GM10248 (cell line): ENCODE data around the gene HDAC4.

Experiments
- CTCF ChIA-PET: fragments of 300-600 bp; sonication (Branson Sonifier 250); formaldehyde crosslinking; extraction: SDS; loops from one replicate; lab custom pipeline; 2021; ENCODE audit warnings: antibody characterized with exemption; lab: Yijun Ruan, JAX
- POLR2A ChIA-PET: fragments of 350-650 bp; sonication (Branson Sonifier 250); formaldehyde crosslinking; extraction: SDS; loops from one replicate; lab custom pipeline; 2020; ENCODE audit warnings: antibody characterized with exemption; lab: Yijun Ruan, JAX
- DNase-seq: peaks from one replicate; pipeline ENCODE4 v3.0.0; 2012; ENCODE audit errors: extremely low spot score
- TF ChIP-seq, protein P1 (sequence below): IDR thresholded peaks from 2 replicates; pipeline ENCODE4 v1.5.1; 2012; ENCODE audit warnings: mild to moderate bottlenecking, low read depth; ENCODE audit errors: extremely low read depth, missing control alignments, control extremely low read depth

HDAC4 gene

DNA sequence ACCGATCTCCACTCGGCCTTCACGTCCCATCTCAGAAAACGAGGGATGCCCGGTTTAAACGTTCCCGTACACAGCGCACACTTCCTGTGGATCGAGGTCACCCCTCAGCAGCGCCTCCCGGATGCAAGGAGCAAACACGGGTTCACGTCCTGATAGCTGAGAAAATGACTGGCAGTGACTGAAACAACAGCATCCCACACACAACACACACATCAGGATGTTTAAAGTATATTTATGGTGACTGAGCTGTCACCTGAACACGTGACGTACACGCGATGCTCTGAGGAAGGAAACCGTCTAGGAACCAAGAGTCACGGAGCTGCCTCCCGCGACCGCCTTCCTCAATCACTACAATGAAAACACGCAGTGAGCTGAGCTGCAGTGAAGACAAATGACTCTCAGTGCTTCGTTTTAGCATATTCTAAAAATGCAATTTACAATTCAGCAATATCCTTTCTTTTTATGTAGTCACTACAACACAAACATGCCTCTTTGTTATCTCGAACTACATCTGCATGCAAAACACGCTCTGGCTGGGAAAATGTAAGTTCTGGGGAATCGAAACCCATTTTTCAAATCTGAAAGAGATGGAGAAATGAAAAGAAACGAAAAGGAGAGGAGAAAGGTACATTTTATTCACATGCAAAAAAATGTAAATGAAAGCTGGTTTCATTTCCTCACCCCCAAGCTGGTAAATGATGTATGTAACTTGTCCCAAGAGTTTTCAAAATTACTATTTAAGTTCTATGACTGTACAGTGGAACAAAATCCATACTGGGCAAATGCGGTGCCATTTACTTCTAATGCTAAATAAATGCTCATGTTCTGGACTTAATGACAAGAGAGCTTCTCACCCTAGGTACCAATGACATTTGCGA is 19.8 kb downstream of the HDAC4 start:
- POLR2A ChIA-PET, result interaction anchor here (0.6 to 1.0 kb wide), 2 partner anchors 20 to 48 kb away, joined by 3 to 5 read pairs; partner anchors contain the start of gene HDAC4
- CTCF ChIA-PET, result interaction anchor here (0.9 to 2.0 kb wide), 6 partner anchors 11 to 114 kb away, joined by 3 to 5 read pairs (median 4); partner anchors contain the start of gene HDAC4
- DNase-seq, result peak; percentile 59
- TF ChIP-seq, protein P1, sequence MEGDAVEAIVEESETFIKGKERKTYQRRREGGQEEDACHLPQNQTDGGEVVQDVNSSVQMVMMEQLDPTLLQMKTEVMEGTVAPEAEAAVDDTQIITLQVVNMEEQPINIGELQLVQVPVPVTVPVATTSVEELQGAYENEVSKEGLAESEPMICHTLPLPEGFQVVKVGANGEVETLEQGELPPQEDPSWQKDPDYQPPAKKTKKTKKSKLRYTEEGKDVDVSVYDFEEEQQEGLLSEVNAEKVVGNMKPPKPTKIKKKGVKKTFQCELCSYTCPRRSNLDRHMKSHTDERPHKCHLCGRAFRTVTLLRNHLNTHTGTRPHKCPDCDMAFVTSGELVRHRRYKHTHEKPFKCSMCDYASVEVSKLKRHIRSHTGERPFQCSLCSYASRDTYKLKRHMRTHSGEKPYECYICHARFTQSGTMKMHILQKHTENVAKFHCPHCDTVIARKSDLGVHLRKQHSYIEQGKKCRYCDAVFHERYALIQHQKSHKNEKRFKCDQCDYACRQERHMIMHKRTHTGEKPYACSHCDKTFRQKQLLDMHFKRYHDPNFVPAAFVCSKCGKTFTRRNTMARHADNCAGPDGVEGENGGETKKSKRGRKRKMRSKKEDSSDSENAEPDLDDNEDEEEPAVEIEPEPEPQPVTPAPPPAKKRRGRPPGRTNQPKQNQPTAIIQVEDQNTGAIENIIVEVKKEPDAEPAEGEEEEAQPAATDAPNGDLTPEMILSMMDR, result no peak

DNA sequence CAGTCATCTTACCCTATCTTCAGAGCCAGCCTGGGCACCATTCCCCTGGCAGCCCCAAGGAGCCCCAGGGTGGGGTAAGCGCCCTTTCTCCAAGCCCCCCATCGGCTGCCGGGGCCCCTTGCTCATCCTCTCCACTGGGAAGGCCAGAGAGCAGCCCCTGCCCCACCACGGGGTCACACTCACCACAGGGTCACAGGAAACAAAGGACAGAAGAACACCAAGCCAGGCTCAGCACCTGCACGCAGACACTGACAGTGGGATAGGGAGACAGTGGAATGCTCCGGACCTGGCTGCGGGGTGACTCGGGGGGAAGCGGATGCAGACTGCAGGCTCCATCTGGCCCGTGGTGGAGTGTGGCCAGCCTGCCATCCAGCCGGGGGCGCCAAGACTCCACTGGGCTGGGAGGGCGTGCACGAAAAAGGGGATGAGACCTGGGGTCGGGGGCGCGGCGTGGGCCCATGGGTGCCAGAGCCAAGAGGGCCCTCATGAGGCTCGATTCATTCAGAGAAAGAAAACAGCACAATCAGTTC is 21.1 kb downstream of the HDAC4 start:
- TF ChIP-seq, protein P1, result no peak
- ChIA-PET CTCF (interaction anchor here (1.1 to 1.7 kb wide), 4 partner anchors 15 to 112 kb away, joined by 3 to 4 read pairs (median 3); no protein-coding TSS in a partner anchor), POLR2A (no interaction called here)
- no peak for DNase-seq

- POLR2A ChIA-PET, result no interaction called here
- CTCF ChIA-PET, result interaction anchor here (1.1 kb wide), 1 partner anchor 111 kb away, joined by 3 read pairs; no protein-coding TSS in a partner anchor
- TF ChIP-seq, protein P1, result no peak
- no peak for DNase-seq
Measured at GRCh38 chr2:239378918-239379640, 21.7 kb downstream of the HDAC4 start.

DNA sequence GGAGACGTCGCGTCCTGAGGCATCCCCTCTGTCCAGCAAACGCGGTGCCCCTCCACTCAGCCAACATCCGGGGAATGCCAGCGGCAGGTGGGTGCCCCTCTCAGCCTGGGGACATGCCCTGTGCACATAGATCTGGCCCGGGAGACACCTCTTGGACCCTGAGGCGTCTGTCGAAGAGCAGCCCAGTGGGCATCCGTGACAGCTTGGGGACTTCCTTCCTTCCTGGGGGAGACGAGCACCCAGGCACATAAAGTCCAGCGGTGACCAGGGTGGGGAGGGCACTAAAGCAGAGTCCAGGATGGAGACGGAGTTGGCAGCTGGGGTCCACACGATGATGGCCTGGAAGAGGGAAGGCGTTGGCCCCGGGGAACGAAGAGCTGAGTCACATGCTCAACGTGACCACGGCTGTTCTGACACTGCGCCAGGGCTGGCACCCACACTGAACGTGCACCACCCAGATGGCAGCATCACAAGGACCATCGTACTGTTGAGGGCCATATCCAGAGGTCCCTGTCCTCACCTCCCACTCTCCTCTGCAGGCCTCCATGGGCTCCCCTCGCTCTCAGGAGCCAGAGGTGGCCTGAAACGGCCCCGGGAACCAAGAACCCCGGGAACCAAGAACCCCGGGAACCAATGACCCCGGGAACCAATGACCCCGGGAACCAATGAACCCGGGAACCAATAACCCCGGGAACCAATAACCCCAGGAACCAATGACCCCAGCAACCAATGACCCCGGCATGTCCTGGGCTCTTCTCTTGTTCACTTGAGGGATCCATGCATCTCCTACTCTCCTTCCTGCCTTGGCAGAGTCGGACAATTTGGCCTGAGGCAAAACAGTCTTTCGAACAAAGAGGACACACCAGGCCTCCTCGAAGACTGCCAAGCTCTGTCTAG is 22.6 kb downstream of the HDAC4 start:
- CTCF ChIA-PET, result no interaction called here
- DNase-seq, result no peak
- POLR2A ChIA-PET, result no interaction called here
- TF ChIP-seq, protein P1, result no peak

DNA sequence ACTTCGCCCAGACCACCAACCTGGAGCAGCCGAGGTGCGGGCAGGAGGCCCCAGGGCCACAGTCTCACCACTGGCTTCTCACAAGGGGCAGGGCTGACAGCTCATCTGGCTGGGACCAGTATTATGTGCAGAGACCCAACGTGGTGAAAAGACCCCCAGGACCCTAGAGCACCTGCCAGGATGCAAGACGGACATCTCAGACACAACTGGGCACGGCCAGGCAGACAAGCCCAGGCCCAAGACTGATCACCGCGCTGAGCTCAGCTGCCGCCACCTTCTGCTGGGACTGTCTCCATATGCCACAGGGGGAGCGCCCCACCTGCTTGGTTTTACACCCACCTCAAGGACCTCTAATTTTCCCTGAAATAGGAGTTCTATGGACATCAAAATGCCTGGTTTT is 23.2 kb downstream of the HDAC4 start:
- no peak for DNase-seq
- TF ChIP-seq, protein P1, result no peak
- ChIA-PET POLR2A (no interaction called here), CTCF (no interaction called here)
